HepG2 (cell line): Measurements from ENCODE around the gene LRRC39. TPM values are rescaled to one million over a fixed set of nuclear protein-coding genes. Genes with fewer than 3 reads are reported as not detected.
"Not testable (repeated sequence)": the region's sequence is repeated elsewhere in the genome, so short reads cannot be mapped to it uniquely, and the experiment has no call there.

Experiments
- ATAC-seq: fragments of 200-7000 bp; cut with Tn5 transposase; 3 replicates; pipeline ENCODE4 v1.9.1; 2020; ENCODE audit warnings: mild to moderate bottlenecking, moderate library complexity
- BruUV-seq: library from RNA; stranded (reverse); fragments of 400-500 nt; replicated peaks from 2 replicates; lab custom pipeline; 2021; lab: Mats Ljungman, UMichigan
- CTCF ChIA-PET: fragments of 300-600 bp; formaldehyde crosslinking; extraction: SDS; loops from one replicate; lab custom pipeline; 2021; ENCODE audit warnings: low total read pairs, inconsistent platforms, low intra/inter-chr PET ratio; lab: Yijun Ruan, JAX
- POLR2A ChIA-PET: fragments of 350-600 bp; sonication (Branson Sonifier 250); formaldehyde crosslinking; loops from one replicate; lab custom pipeline; 2020; ENCODE audit warnings: antibody characterized with exemption, inconsistent platforms; lab: Yijun Ruan, JAX
- DNase-seq: peaks from one replicate; pipeline ENCODE4 v3.0.0-alpha.2; 2015; ENCODE audit warnings: low spot score
- FAIRE-seq: peaks from 3 replicates; lab custom pipeline; 2011; peaks lifted over from hg19 to GRCh38; lab: Jason Lieb, UNC
- H2AFZ ChIP-seq: one replicate; pipeline ENCODE4 v1.6.1; 2011; ENCODE audit warnings: low read length, inconsistent platforms
- H3K27ac ChIP-seq: fragments of 300-600 bp; 3 replicates; pipeline ENCODE4 v1.8.0; 2011; ENCODE audit warnings: mixed run types, mild to moderate bottlenecking, mixed read lengths, low read length, inconsistent platforms; ENCODE audit not compliant: insufficient read depth; ENCODE audit errors: extremely low read length
- H3K27me3 ChIP-seq, 2 experiments: fragments of 200-600 bp in 1 of 2; 2 replicates in 1 of 2; 3 replicates in 1 of 2; pipeline versions ENCODE4 v1.6.0 to v1.8.0; 2011; ENCODE audit warnings: low read length in 2 of 2, mild to moderate bottlenecking in 2 of 2, moderate library complexity in 2 of 2, inconsistent platforms in 1 of 2; ENCODE audit not compliant: insufficient read depth in 2 of 2, control insufficient read depth in 1 of 2
- H3K36me3 ChIP-seq, 2 experiments: fragments of 200-600 bp in 1 of 2; replicated peaks in 1 of 2; 2 replicates in 1 of 2; 3 replicates in 1 of 2; pipeline versions ENCODE4 v1.5.1 to v1.8.0; 2011; ENCODE audit warnings: low read length in 2 of 2, inconsistent platforms in 1 of 2; ENCODE audit not compliant: insufficient read depth in 2 of 2, control insufficient read depth in 1 of 2
- H3K4me1 ChIP-seq: 2 replicates; pipeline ENCODE4 v1.5.1; 2012; ENCODE audit warnings: low read length, inconsistent platforms; ENCODE audit not compliant: insufficient read depth
- H3K4me2 ChIP-seq: 2 replicates; pipeline ENCODE4 v1.6.0; 2011; ENCODE audit warnings: low read depth, low read length, inconsistent platforms
- H3K4me3 ChIP-seq, 3 experiments: fragments of 200-600 bp in 1 of 3; sonication (generic), shearing (Covaris generic) in 1 of 3; replicated peaks in 1 of 3; 2 replicates each; pipeline ENCODE4 v1.5.1; 2011 to 2016; ENCODE audit warnings: low read length in 3 of 3, inconsistent platforms in 2 of 3, low read depth in 2 of 3, mild to moderate bottlenecking in 2 of 3, control low read depth in 1 of 3, mixed read lengths in 1 of 3; ENCODE audit not compliant: insufficient read depth in 1 of 3
- H3K79me2 ChIP-seq: one replicate; pipeline ENCODE4 v1.6.1; 2011; ENCODE audit warnings: low read length, inconsistent platforms; ENCODE audit not compliant: insufficient read depth
- H3K9ac ChIP-seq: 2 replicates; pipeline ENCODE4 v1.6.0; 2011; ENCODE audit warnings: mild to moderate bottlenecking, low read depth, low read length, inconsistent platforms; ENCODE audit not compliant: insufficient read depth
- H3K9me3 ChIP-seq: 2 replicates; pipeline ENCODE4 v1.5.1; 2012; ENCODE audit warnings: mild to moderate bottlenecking, low read length
- H4K20me1 ChIP-seq: 2 replicates; pipeline ENCODE4 v1.6.0; 2011; ENCODE audit warnings: inconsistent platforms, mild to moderate bottlenecking, low read length, moderate library complexity; ENCODE audit not compliant: insufficient read depth
- WGBS: methylation state at CpG from one replicate; pipeline ENCODE4 v1.1.6; 2017; ENCODE audit warnings: low lambda C conversion rate; 5-methylcytosine and 5-hydroxymethylcytosine counted together
- in situ Hi-C: cut with HindIII; loops from 2 replicates; pipeline ENCODE4 v1.10.0; 2017; ENCODE audit warnings: low pct_unique_long_range_greater_than_20kb; ENCODE audit not compliant: extremely low pct_ligation_motif_present
- intact Hi-C: fragments of 100-400 bp; cut with micrococcal nuclease; formaldehyde crosslinking; loops from one replicate; pipeline ENCODE4 v1.10.0; 2022; ENCODE audit not compliant: unreplicated experiment
- polyA plus RNA-seq, 8 experiments: library from polyadenylated mRNA; depleted of rRNA in 3 of 8; stranded (reverse) in 7 of 8; unstranded in 1 of 8; fragments of >200 nt; fragmentation: Illumina TruSeq in 4 of 8; extraction: Trizol in 4 of 8; gene quantifications; 2 replicates each; pipeline versions ENCODE4 v1.2.1 to v1.2.3, GENCODE V29; 2011 to 2016; ENCODE audit warnings: low read depth in 4 of 8, missing spikeins in 1 of 8, mixed read lengths in 1 of 8; ENCODE audit not compliant: insufficient read depth in 1 of 8
- total RNA-seq, 5 experiments: library from RNA; depleted of rRNA; stranded (reverse); fragments of >200 nt; fragmentation: Illumina TruSeq; extraction: Trizol; gene quantifications; 2 replicates each; pipeline ENCODE4 v1.2.3, GENCODE V29; 2016; ENCODE audit warnings: low read depth in 1 of 5

The LRRC39 gene
- total and polyA plus RNA-seq, 2 of the 13 experiments (the other 11 are each of a cell fraction or from before 2014, with no cell fraction given), result 0.07 to 0.32 TPM

DNA sequence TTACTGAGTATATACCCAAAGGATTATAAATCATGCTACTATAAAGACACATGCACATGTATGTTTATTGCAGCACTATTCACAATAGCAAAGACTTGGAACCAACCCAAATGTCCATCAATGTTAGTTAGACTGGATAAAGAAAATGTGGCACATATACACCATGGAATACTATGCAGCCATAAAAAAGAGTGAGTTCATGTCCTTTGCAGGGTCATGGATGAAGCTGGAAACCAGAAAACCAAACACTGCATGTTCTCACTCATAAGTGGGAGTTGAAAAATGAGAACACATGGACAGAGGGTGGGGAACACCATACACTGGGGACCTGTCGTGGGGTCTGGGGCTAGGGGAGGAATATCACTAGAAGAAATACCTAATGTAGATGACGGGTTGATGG lies 27.5 kb upstream of the LRRC39 start:
- H3K79me2 ChIP-seq, H2AFZ ChIP-seq, intact Hi-C loops, POLR2A ChIA-PET, H3K4me3 ChIP-seq, CTCF ChIA-PET, FAIRE-seq, H3K9me3 ChIP-seq, H3K27ac ChIP-seq, H4K20me1 ChIP-seq, H3K9ac ChIP-seq, H3K4me1 ChIP-seq, BruUV-seq, ATAC-seq, H3K4me2 ChIP-seq, H3K27me3 ChIP-seq, DNase-seq, in situ Hi-C loops: not testable (repeated sequence)
- peaks cover 2 to 10% of the 10 kb centered on the region in 2 experiments; a peak in 3 of 5 replicates for H3K36me3 ChIP-seq
- WGBS, result 86% methylated on average over 2 of the region's 2 CpGs

DNA sequence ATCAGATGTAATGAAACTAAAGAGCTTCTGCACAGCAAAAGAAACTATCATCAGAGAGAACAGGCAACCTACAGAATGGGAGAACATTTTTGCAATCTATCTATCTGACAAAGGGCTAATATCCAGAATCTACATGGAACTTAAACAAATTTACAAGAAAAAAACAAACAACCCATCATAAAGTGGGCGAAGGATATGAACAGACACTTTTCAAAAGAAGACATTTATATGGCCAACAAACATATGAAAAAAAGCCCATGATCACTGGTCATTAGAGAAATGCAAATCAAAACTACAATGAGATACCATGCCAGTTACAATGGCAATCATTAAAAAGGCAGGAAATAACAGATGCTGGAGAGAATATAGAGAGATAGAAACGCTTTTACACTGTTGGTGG lies 27.0 kb upstream of the LRRC39 start:
- DNase-seq, H3K9ac ChIP-seq, H3K27ac ChIP-seq, H3K27me3 ChIP-seq, H4K20me1 ChIP-seq, ATAC-seq, H3K79me2 ChIP-seq, BruUV-seq, H2AFZ ChIP-seq, FAIRE-seq, H3K4me1 ChIP-seq, in situ Hi-C loops, H3K4me3 ChIP-seq, H3K9me3 ChIP-seq, intact Hi-C loops, H3K4me2 ChIP-seq, POLR2A ChIA-PET, H3K36me3 ChIP-seq, CTCF ChIA-PET: not testable (repeated sequence)
- 96% methylated on average over 2 of the region's 2 CpGs for WGBS

DNA sequence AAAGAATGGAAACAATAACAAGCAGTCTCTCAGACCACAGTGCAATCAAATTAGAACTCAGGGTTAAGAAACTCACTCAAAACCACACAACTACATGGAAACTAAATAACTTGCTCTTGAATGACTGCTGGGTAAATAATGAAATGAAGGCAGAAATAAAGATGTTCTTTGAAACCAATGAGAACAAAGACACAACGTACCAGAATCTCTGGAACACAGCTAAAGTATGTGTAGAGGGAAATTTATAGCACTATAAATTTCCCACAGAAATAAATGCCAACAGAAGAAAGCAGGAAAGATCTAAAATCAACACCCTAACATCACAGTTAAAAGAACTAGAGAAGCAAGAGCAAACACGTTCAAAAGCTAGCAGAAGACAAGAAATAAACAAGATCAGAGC lies 24.6 kb upstream of the LRRC39 start:
- H3K9ac ChIP-seq, H3K27ac ChIP-seq, H4K20me1 ChIP-seq, FAIRE-seq, POLR2A ChIA-PET, CTCF ChIA-PET, in situ Hi-C loops, H2AFZ ChIP-seq, H3K4me1 ChIP-seq, H3K9me3 ChIP-seq, intact Hi-C loops, H3K79me2 ChIP-seq, BruUV-seq, H3K4me2 ChIP-seq, H3K4me3 ChIP-seq, H3K27me3 ChIP-seq, DNase-seq, ATAC-seq: not testable (repeated sequence)
- WGBS, result 93% methylated on average over 2 of the region's 2 CpGs
- H3K36me3 ChIP-seq, result peaks cover 6 to 23% of the 10 kb centered on the region in 2 experiments; a peak in 3 of 5 replicates

DNA sequence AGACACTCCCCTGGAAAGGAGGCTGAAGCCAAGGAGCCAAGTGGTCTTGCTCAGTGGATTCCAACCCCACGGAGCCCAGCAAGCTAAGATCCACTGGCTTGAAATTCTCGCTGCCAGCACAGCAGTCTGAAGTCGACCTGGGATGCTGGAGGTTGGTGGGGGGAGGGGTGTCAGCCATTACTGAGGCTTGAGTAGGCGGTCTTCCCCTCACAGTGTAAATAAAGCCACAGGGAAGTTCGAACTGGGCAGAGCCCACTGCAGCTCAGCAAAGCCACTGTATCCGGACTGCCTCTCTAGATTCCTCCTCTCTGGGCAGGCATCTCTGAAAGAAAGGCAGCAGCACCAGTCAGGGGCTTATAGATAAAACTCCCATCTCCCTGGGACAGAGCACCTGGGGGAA lies 22.0 kb upstream of the LRRC39 start:
- intact Hi-C loops, H3K27me3 ChIP-seq, H2AFZ ChIP-seq, BruUV-seq, in situ Hi-C loops, POLR2A ChIA-PET, H3K4me1 ChIP-seq, ATAC-seq, H3K4me3 ChIP-seq, CTCF ChIA-PET, H3K79me2 ChIP-seq, DNase-seq, H3K4me2 ChIP-seq, H3K9me3 ChIP-seq, H3K9ac ChIP-seq, H3K27ac ChIP-seq, FAIRE-seq, H4K20me1 ChIP-seq: not testable (repeated sequence)
- H3K36me3 ChIP-seq, result peaks cover 6 to 31% of the 10 kb centered on the region in 2 experiments; a peak in 2 of 5 replicates
- WGBS, result 87% methylated on average over 6 of the region's 6 CpGs
